HL-60/S4 treated with phorbol 12-myristate 13-acetate at 8.2 ng/mL for 4 days and 3 days (cell line): ENCODE measurements around the gene PRKN.
"Not testable (repeated sequence)": the region's sequence is repeated elsewhere in the genome, so short reads cannot be mapped to it uniquely, and the experiment has no call there.

Experiments used
- in situ Hi-C: fragments of 300-500 bp; cut with MboI; formaldehyde crosslinking; loops from 2 replicates; pipeline ENCODE4 v1.15.0; 2022; ENCODE audit warnings: low sequenced_read_pairs

Gene PRKN

GRCh38 chr6:161835500-161836215, 891.9 kb downstream of the PRKN start:
- in situ Hi-C loops, result no loop called here

GRCh38 chr6:161834426-161834825, 893.1 kb downstream of the PRKN start:
- in situ Hi-C loops, result no loop called here

- in situ Hi-C loops, result no loop called here
These were observed 894.3 kb downstream of the PRKN start for GRCh38 chr6:161833099-161833860.

GRCh38 chr6:161832622-161833021, 894.9 kb downstream of the PRKN start:
- in situ Hi-C loops, result no loop called here

- in situ Hi-C loops, result no loop called here
These were observed 896.5 kb downstream of the PRKN start for GRCh38 chr6:161830866-161831616.

DNA sequence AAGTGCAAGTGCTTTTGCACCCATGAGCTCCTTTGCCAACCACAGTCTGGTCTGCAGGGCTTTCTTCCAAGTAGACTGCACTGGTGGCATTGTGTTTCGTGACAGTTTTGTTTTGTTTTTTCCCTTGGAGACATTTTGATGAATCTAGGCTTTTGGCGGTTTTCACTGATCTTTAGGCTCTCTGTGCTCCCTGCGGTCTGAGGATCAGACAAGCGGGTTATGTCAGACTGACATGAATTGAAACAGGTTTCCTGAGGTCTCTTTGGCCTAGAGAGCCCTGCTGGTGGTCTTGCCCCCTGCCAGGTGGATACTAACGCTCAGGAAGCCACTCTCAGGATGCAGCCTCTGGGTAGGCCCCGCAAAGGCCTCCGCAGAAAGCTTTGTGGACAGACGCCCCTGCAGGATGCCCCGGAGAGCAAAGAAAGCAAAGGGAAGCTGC, 898.3 kb downstream of the PRKN start:
- in situ Hi-C loops, result no loop called here

- in situ Hi-C loops, result no loop called here
These were observed 899.2 kb downstream of the PRKN start for GRCh38 chr6:161828355-161828754.

DNA sequence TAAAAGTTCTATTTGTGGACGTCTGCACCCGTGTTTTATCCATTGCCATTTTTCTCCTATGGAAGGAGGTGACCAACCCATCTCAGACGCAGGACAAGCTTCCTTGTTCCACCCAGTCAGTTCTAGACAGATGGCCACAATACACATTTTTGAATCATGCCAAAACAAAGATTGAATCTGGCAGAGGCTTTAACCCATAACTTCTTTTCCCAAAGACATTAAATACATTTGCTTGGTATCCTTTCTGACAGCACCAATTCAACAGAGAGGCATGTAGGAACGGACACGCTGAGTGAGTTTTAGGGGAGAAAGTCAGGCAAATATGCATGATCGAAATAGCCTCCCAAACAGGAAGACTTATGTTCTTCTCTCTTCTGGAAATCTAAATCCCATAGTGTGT, 901.1 kb downstream of the PRKN start:
- in situ Hi-C loops, result no loop called here

DNA sequence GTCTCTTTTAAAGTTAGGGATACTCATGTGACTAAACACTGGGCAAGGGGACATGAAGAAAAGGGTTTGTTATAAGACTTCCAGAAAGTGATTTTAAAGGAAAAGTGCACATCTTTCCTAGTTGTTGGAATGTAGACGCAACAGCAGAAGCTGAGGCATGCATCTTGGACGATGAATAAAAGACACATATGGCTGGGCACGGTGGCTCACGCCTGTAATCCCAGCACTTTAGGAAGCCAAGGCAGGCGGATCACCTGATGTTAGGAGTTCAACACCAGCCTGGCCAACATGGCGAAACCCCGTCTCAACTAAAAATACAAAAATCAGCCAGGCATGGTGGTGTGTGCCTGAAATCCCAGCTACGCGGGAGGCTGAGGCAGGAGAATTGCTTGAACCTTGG, 905.4 kb downstream of the PRKN start:
- in situ Hi-C loops, result not testable (repeated sequence)

GRCh38 chr6:161817881-161818280, 909.7 kb downstream of the PRKN start:
- in situ Hi-C loops, result no loop called here

DNA sequence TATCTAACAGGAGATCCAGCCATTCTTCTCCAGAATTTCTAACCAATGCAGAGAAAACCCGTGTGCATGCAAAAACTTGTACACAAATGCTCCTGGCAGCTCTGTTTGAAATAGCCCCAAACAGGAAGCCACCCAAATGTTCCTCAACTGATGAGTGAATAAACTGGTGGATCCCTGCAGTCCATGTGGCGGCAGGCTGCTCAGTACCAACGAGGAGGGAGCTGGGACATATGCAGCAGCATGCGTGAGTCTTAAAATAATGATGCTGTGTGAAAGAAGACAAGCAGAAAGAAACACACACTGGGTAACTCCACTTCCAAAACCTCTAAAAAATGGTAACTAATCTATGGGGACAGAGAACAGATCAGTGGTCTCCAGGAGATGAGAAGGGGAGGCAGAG, 911.6 kb downstream of the PRKN start:
- in situ Hi-C loops, result no loop called here

GRCh38 chr6:161813156-161813555, 914.4 kb downstream of the PRKN start:
- in situ Hi-C loops, result no loop called here

DNA sequence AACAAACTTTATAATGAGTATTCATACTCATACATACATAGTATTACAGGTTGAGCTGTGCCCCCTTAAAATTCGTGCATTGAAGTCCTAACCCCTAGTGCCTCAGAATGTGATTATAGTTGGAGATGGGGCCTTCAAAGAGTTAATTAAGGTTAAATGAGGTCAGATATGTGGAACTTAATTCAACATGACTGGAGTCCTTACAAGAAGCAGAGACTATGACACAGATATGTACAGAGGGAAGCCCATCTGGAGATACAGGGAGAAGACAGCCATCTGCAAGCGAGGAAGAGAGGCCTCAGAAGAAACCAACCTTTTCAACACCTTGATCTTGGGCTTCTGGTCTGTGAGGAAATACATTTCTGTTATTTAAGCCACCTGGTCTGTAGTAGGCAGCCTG, 917.6 kb downstream of the PRKN start:
- in situ Hi-C loops, result no loop called here

- in situ Hi-C loops, result no loop called here
These were observed 922.7 kb downstream of the PRKN start for GRCh38 chr6:161804838-161805237.

DNA sequence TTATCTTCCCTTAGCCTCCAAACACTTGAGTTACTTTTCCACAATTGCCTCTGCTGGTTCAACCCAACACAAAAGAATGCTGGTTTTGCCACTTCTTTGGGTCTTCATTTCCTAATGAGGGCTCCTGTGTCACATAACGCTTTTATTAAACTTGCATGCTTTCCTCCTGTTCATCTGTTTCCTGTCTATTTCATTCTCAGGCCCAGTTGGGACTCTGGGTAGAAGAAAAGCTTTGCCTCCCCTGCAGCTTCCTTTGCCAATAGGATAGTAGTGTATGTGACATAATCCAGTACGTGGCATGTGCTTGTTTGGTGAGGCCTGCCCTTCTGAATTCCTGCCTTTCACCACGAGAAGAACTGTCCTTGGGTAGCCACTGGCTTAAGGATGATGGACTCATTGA, 924.4 kb downstream of the PRKN start:
- in situ Hi-C loops, result no loop called here

DNA sequence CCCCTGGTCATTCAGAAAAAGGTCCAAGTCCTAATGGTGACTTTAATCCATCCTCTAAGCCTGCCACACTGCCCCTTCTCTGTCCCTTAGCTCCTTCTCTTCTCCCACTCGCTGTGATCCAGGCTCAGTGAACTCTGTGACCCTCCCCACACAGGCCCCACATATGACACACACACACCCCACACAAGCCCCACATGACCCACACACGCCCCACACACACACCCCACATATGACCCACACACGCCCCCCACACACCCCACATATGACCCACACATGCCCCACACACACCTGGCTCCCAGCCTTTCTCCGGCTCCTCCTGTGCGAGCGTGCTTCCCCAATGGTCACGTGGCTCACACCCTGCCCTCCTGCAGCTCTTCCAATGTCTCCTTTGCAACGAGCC, 925.3 kb downstream of the PRKN start:
- in situ Hi-C loops, result no loop called here

DNA sequence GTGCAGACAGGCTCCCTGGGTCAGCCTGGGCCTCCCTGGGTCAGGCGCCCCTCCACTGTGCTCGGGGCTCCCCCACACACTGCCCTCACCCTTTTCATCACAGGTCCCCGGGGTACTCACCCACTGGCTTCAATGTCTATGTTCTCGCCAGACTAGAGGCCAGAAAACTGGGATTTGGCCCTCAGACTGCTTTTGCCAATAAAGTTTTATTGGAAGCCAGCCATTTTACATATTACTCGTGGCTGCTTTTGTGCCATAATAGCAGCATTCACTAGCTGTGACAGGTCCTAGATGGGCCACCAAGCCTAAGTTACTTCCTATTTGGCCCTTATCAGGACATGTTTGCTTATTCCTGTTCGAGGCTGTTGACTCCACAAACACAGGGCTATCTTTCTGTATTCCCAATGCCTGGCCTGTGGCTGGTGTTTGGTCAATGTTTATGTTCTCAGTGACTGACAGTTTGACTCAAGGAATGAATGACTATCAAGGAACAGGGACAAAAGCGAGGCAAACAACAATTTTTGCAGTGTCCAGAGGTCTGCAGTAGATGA, 928.6 kb downstream of the PRKN start:
- in situ Hi-C loops, result no loop called here

DNA sequence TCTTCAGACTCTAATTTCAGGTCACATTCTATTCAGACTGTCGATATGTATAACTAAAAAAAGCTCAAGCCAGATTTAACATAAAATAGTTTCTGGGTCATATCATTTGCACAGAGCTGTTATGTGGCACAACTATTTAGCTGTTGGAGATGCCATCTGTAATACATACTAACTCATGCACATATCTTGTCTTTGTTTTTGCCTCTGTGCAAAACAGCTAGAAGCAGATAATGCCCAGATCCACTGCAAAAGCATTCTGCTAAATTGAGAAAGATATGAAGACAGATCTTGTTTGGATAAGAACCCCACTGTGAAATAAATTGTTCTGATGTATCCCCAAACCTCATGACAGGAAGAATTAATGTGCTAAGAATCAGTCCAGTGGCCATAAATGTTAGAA, 930.9 kb downstream of the PRKN start:
- in situ Hi-C loops, result no loop called here

DNA sequence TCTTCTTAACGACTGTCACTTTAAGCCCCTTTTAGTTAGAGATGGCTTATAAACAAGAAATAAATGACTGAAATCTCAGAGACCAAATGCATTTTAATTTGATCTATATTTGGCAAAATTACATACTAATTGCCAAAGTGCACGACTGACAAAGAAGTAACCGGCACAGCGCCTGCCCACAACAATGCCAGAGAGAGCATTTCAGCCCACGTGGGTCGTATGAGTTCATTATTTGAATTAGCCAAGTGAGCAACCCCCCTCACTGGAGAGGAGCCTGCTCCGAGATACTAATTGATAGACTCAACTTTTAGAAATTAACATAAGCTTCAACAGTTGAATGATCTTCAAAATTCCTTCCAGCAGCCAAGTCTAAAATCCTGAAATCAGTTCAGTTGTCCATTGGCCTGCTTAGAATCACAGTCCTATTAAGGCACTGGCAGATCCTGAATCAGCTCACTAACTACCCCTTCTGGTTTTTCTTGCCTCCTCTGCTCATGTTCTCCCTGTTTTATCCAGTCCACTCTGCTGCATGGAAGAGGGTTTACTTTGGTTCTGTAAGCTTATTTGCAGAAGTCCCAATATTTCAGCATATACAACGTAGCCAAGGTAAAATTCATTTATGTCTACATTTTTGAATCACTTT, 934.6 kb downstream of the PRKN start:
- in situ Hi-C loops, result no loop called here

- in situ Hi-C loops, result no loop called here
These were observed 939.0 kb downstream of the PRKN start for GRCh38 chr6:161788531-161788930.

DNA sequence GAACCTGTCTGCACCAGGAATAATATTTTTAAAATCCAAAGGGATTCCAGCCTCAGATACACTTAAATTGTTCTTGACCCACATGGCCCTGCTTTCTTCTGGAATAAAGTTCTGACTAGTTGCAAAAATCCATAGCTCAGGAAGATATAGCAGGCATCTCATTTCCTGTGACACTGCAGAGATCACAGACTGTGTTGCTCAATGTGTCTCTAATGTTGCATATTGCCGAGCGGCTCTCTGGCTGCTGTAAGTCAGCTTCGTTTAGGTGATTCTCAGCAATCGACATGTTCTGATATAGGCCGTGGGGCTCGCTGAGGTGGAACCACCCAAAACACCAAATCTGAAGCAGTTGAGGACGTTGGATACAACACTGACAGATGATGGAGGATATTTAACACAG, 955.4 kb downstream of the PRKN start:
- in situ Hi-C loops, result no loop called here
